Transverse colon (tissue), 4 donors: ENCODE data around the gene OBSCN.

Experiments
- CTCF ChIP-seq, 5 experiments: fragments of 200-600 bp in 3 of 5; fragments of 450-650 bp in 2 of 5; sonication (generic) in 3 of 5; IDR thresholded peaks; 1 replicate in 2 of 5; 2 replicates in 3 of 5; pipeline ENCODE4 v1.5.1; 2016 to 2017; ENCODE audit warnings: antibody characterized with exemption in 5 of 5, inconsistent platforms in 3 of 5, mild to moderate bottlenecking in 2 of 5, moderate library complexity in 1 of 5
- EP300 ChIP-seq: sonication (generic); formaldehyde crosslinking; IDR thresholded peaks from one replicate; pipeline ENCODE4 v1.6.1; 2017; ENCODE audit warnings: antibody characterized with exemption, low read depth
- POLR2A ChIP-seq: fragments of 450-650 bp; IDR thresholded peaks from one replicate; pipeline ENCODE4 v1.6.1; 2016; ENCODE audit warnings: antibody characterized with exemption, mild to moderate bottlenecking, moderate library complexity
- POLR2AphosphoS5 ChIP-seq, 3 donors: sonication (generic); formaldehyde crosslinking; IDR thresholded peaks; one replicate each; pipeline ENCODE4 v1.6.1; 2016; ENCODE audit warnings: antibody characterized with exemption in 3 of 3

- TF ChIP-seq CTCF (IDR thresholded peaks at IDR 0.05) (no peak), POLR2A (no peak), EP300 (no peak), POLR2AphosphoS5 (IDR thresholded peaks at IDR 0.05) (no peak)
These were observed 203.3 kb downstream of the OBSCN start for GRCh38 chr1:228411121-228411520.
